ENCODE results near the gene RHOH. TPM values are rescaled to one million over a fixed set of nuclear protein-coding genes. Genes with fewer than 3 reads are reported as not detected.
A peak's percentile ranks its signal among the peaks of the same experiment; 100 is the strongest.

RHOH gene
- total and polyA plus RNA-seq, 9 of the 15 experiments (the other 6 are each of a cell fraction or from before 2014, with no cell fraction given) = 14.3 to 37.7 (median 23.2) TPM

DNA sequence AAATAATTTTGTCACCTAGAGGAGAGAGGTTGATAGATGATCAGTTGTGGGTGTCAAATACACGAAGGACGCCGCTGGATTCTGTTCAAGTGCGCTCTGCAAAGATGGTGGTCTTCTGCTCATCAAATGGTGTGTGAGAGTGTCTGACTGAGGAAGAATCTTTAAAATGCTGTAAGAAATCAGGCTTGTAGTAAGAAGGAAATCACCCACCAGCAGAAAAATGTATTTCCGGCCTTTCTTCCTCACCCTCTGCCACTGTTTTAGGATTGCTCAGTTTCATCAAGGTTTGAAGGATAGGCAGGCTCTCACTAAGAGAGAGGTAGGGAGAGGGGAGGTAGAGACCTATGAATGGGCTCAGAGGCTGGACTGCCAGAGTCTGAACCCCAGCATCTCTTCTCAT is 28.7 kb downstream of the RHOH start:
- Histone ChIP-seq H3K9me3 (replicated peaks; ENCODE audit: control insufficient read depth, insufficient read depth, low read depth, low read length) (no peaks in the 10 kb centered on the region), H3K4me1 (replicated peaks in 1 of 2; ENCODE audit: control insufficient read depth in 2 of 2, insufficient read depth in 2 of 2, low read length in 2 of 2) (peaks cover 6 to 8% of the 10 kb centered on the region in 2 experiments; a peak in 4 of 5 replicates), H3K9ac (ENCODE audit: insufficient read depth in 1 of 2, low read depth in 2 of 2, low read length in 2 of 2) (no peak overlapping the region), H3K9me1 (ENCODE audit: control insufficient read depth, insufficient read depth, low read length) (no peaks in the 10 kb centered on the region), H3K79me2 (ENCODE audit: control insufficient read depth, insufficient read depth, low read length) (peaks cover 71% of the 10 kb centered on the region), H3K4me2 (ENCODE audit: insufficient read depth, low read length) (no peak overlapping the region), H3K4me3 (no peak overlapping the region), H3K27ac (ENCODE audit: extremely low read depth, low read depth, low read length) (peak overlapping the region; percentile 36; the same call in 1 of the 3 replicates), H3K36me3 (ENCODE audit: control insufficient read depth, insufficient read depth, low read length) (peaks cover 40% of the 10 kb centered on the region; the same call in 2 of the 3 replicates), H4K20me1 (replicated peaks; ENCODE audit: control insufficient read depth, insufficient read depth, low read length) (no peaks in the 10 kb centered on the region), H3K27me3 (ENCODE audit: control insufficient read depth in 2 of 2, insufficient read depth in 2 of 2, low read length in 2 of 2) (no peaks in the 10 kb centered on the region), H2AFZ (ENCODE audit: low read depth, low read length) (no peak overlapping the region)
- FAIRE-seq = no peak
- POLR2A ChIA-PET = interaction anchor here (0.6 to 4.0 kb wide), 2 partner anchors 11 to 239 kb away, joined by 3 to 19 read pairs; no protein-coding TSS in a partner anchor
- CTCF ChIA-PET (ENCODE audit: low intra/inter-chr PET ratio) = no interaction called here
- BruUV-seq (replicated peaks) = no TSS peak
- in situ Hi-C loops (cut with MboI) (no loop called here), intact Hi-C loops (cut with micrococcal nuclease) (loop anchor here (5.0 kb wide), 1 partner anchor 73 kb away; no protein-coding TSS in a partner anchor)
- ATAC-seq = peak; percentile 28
- DNase-seq (ENCODE audit: extremely low read depth in 1 of 4, low spot score in 3 of 4) = no peak
- WGBS (ENCODE audit: insufficient coverage, low coverage, missing lambda C conversion rate) = 100% methylated on average over 5 of the region's 5 CpGs
- TF ChIP-seq XRCC4 (IDR thresholded peaks at IDR 0.05; ENCODE audit: extremely low read depth, insufficient read depth, insufficient read length) = no peak
- TF ChIP-seq EGR1 (conservative IDR thresholded peaks at IDR 0.05) = no peak
- TF ChIP-seq NCOA1 (IDR thresholded peaks at IDR 0.05; ENCODE audit: low read depth) = no peak
- TF ChIP-seq HDAC3 (IDR thresholded peaks at IDR 0.05; ENCODE audit: borderline replicate concordance, partially characterized antibody) = no peak
- TF ChIP-seq, protein P1, sequence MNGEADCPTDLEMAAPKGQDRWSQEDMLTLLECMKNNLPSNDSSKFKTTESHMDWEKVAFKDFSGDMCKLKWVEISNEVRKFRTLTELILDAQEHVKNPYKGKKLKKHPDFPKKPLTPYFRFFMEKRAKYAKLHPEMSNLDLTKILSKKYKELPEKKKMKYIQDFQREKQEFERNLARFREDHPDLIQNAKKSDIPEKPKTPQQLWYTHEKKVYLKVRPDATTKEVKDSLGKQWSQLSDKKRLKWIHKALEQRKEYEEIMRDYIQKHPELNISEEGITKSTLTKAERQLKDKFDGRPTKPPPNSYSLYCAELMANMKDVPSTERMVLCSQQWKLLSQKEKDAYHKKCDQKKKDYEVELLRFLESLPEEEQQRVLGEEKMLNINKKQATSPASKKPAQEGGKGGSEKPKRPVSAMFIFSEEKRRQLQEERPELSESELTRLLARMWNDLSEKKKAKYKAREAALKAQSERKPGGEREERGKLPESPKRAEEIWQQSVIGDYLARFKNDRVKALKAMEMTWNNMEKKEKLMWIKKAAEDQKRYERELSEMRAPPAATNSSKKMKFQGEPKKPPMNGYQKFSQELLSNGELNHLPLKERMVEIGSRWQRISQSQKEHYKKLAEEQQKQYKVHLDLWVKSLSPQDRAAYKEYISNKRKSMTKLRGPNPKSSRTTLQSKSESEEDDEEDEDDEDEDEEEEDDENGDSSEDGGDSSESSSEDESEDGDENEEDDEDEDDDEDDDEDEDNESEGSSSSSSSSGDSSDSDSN (IDR thresholded peaks at IDR 0.05; ENCODE audit: borderline replicate concordance in 1 of 2, low read depth in 2 of 2, low read length in 2 of 2) = no peak
- TF ChIP-seq, protein P2, sequence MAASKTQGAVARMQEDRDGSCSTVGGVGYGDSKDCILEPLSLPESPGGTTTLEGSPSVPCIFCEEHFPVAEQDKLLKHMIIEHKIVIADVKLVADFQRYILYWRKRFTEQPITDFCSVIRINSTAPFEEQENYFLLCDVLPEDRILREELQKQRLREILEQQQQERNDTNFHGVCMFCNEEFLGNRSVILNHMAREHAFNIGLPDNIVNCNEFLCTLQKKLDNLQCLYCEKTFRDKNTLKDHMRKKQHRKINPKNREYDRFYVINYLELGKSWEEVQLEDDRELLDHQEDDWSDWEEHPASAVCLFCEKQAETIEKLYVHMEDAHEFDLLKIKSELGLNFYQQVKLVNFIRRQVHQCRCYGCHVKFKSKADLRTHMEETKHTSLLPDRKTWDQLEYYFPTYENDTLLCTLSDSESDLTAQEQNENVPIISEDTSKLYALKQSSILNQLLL (CRISPR knock-in tag; IDR thresholded peaks at IDR 0.05; ENCODE audit: borderline replicate concordance) = no peak
- no peak for TF ChIP-seq HEY1 (CRISPR knock-in tag; IDR thresholded peaks at IDR 0.05; ENCODE audit: borderline replicate concordance)
- TF ChIP-seq, protein P3, sequence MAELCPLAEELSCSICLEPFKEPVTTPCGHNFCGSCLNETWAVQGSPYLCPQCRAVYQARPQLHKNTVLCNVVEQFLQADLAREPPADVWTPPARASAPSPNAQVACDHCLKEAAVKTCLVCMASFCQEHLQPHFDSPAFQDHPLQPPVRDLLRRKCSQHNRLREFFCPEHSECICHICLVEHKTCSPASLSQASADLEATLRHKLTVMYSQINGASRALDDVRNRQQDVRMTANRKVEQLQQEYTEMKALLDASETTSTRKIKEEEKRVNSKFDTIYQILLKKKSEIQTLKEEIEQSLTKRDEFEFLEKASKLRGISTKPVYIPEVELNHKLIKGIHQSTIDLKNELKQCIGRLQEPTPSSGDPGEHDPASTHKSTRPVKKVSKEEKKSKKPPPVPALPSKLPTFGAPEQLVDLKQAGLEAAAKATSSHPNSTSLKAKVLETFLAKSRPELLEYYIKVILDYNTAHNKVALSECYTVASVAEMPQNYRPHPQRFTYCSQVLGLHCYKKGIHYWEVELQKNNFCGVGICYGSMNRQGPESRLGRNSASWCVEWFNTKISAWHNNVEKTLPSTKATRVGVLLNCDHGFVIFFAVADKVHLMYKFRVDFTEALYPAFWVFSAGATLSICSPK (IDR thresholded peaks at IDR 0.05; ENCODE audit: borderline replicate concordance) = no peak
- TF ChIP-seq ARNT (IDR thresholded peaks at IDR 0.05) = no peak
- TF ChIP-seq ZNF76 (CRISPR knock-in tag; IDR thresholded peaks at IDR 0.05; ENCODE audit: borderline replicate concordance) = no peak
- TF ChIP-seq, protein P4, sequence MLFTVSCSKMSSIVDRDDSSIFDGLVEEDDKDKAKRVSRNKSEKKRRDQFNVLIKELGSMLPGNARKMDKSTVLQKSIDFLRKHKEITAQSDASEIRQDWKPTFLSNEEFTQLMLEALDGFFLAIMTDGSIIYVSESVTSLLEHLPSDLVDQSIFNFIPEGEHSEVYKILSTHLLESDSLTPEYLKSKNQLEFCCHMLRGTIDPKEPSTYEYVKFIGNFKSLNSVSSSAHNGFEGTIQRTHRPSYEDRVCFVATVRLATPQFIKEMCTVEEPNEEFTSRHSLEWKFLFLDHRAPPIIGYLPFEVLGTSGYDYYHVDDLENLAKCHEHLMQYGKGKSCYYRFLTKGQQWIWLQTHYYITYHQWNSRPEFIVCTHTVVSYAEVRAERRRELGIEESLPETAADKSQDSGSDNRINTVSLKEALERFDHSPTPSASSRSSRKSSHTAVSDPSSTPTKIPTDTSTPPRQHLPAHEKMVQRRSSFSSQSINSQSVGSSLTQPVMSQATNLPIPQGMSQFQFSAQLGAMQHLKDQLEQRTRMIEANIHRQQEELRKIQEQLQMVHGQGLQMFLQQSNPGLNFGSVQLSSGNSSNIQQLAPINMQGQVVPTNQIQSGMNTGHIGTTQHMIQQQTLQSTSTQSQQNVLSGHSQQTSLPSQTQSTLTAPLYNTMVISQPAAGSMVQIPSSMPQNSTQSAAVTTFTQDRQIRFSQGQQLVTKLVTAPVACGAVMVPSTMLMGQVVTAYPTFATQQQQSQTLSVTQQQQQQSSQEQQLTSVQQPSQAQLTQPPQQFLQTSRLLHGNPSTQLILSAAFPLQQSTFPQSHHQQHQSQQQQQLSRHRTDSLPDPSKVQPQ (CRISPR knock-in tag; IDR thresholded peaks at IDR 0.05; ENCODE audit: borderline replicate concordance) = no peak
- TF ChIP-seq ZNF174 (CRISPR knock-in tag; IDR thresholded peaks at IDR 0.05) = no peak
- TF ChIP-seq ZNF239 (CRISPR knock-in tag; IDR thresholded peaks at IDR 0.05) = no peak
- TF ChIP-seq ZNF143 (CRISPR knock-in tag; IDR thresholded peaks at IDR 0.05) = no peak

Data from K562 (cell line).